ENCODE measurements around the gene KMO.

The KMO gene

GRCh38 chr1:241637604-241638003 is 105.4 kb downstream of the KMO start:
- Histone ChIP-seq H3K4me1 (ENCODE audit: insufficient read depth, low read length) (peaks cover 15% of the 10 kb centered on the region), H3K9me3 (ENCODE audit: control insufficient read depth, insufficient read depth, low read length) (peaks cover 4% of the 10 kb centered on the region; the same call in 1 of the 2 replicates), H3K36me3 (ENCODE audit: insufficient read depth, low read length) (peaks cover 5% of the 10 kb centered on the region), H3K9ac (ENCODE audit: low read depth, low read length) (peak overlapping the region; percentile 25; the same call in 1 of the 2 replicates)

DNA sequence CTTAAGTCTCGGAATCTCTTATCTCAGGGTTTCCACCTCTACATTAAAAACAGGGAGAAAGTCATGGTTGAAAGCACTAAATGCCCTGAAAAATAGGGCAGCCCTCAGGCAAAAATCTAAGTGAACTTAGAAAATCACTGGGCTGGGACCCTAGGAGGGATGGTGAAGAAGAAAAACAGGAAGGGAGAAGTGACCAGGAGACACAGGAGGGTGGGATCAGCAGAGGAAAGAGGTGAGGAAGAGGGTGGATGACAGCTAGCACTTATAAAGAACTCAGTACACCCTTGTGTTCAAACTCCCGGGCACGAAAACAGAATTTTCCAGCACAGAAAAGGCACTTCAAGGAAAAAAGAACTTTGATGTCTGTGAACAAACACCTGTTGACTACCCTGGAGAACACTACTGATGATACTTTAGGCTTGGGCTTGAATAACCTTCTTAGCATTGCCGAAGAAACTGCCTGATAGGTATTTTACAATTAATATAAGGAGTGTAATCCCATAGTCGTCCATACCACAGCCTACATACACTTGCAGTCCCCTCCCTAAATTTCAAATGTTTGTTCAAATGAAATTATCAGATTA is 106.0 kb downstream of the KMO start:
- Histone ChIP-seq H3K9ac (ENCODE audit: low read depth, low read length) (peak overlapping the region; percentile 25; the same call in 1 of the 2 replicates), H3K9me3 (ENCODE audit: control insufficient read depth, insufficient read depth, low read length) (peaks cover 4% of the 10 kb centered on the region; the same call in 1 of the 2 replicates), H3K36me3 (ENCODE audit: insufficient read depth, low read length) (peaks cover 5% of the 10 kb centered on the region), H3K4me1 (ENCODE audit: insufficient read depth, low read length) (peaks cover 15% of the 10 kb centered on the region)

- Histone ChIP-seq H3K9me3 (ENCODE audit: control insufficient read depth, insufficient read depth, low read length) (peaks cover 4% of the 10 kb centered on the region; the same call in 1 of the 2 replicates), H3K9ac (ENCODE audit: low read depth, low read length) (peak overlapping the region; percentile 83), H3K4me1 (ENCODE audit: insufficient read depth, low read length) (peaks cover 15% of the 10 kb centered on the region), H3K36me3 (ENCODE audit: insufficient read depth, low read length) (peaks cover 5% of the 10 kb centered on the region)
Observed at GRCh38 chr1:241638909-241639622, 106.9 kb downstream of the KMO start.

DNA sequence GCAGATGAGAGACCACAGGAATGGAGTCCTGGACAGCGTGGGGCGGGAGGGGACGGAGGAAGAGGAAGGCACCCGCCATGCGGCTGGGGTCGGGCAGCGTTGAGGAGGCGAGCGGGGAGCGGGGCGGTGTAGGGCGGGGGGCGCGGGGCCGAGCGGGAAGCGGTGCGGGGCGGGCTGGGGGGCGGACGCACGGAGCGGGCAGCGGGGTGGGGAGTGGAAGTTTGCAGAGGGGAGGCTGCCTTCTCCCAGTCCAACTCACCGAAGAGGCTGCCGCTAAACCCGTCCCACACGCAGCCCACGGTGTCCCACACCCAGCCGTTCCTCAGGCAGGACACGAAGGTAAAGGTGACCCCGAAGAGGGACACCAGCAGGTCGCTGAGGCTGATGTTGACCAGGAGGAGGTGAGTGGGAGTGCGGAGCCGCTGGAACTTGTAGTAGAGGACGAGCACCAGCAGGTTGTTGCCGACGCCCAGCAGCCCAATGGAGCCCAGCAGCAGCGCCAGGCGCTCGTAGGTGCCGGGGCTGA is 107.5 kb downstream of the KMO start:
- Histone ChIP-seq H3K36me3 (ENCODE audit: insufficient read depth, low read length) (peaks cover 5% of the 10 kb centered on the region; the same call in 1 of the 2 replicates), H3K9me3 (ENCODE audit: control insufficient read depth, insufficient read depth, low read length) (peaks cover 4% of the 10 kb centered on the region; the same call in 1 of the 2 replicates), H3K9ac (ENCODE audit: low read depth, low read length) (peak overlapping the region; percentile 89), H3K4me1 (ENCODE audit: insufficient read depth, low read length) (peaks cover 15% of the 10 kb centered on the region)

- Histone ChIP-seq H3K4me1 (ENCODE audit: insufficient read depth, low read length) (peaks cover 15% of the 10 kb centered on the region), H3K9ac (ENCODE audit: low read depth, low read length) (peak within 1 kb of the TSS; percentile 89), H3K36me3 (ENCODE audit: insufficient read depth, low read length) (peaks cover 5% of the 10 kb centered on the region; the same call in 1 of the 2 replicates), H3K9me3 (ENCODE audit: control insufficient read depth, insufficient read depth, low read length) (peaks cover 4% of the 10 kb centered on the region; the same call in 1 of the 2 replicates)
Observed at GRCh38 chr1:241640149-241640866, 108.1 kb downstream of the KMO start, which contains the start of the genes CHML and OPN3. TSS of gene CHML (minus strand) at chr1:241640369. CDS start at chr1:241635766, 4,603 bp downstream. TSS of gene OPN3 (minus strand) at chr1:241640369. CDS start at chr1:241640254, 115 bp downstream.

- Histone ChIP-seq H3K9ac (ENCODE audit: low read depth, low read length) (peak overlapping the region; percentile 24; the same call in 1 of the 2 replicates), H3K9me3 (ENCODE audit: control insufficient read depth, insufficient read depth, low read length) (peaks cover 4% of the 10 kb centered on the region; the same call in 1 of the 2 replicates), H3K36me3 (ENCODE audit: insufficient read depth, low read length) (no peaks in the 10 kb centered on the region), H3K4me1 (ENCODE audit: insufficient read depth, low read length) (peaks cover 15% of the 10 kb centered on the region)
Observed at GRCh38 chr1:241640867-241641622, 108.9 kb downstream of the KMO start.

- H3K36me3 ChIP-seq (ENCODE audit: insufficient read depth, low read length) = no peaks in the 10 kb centered on the region
- H3K9me3 ChIP-seq (ENCODE audit: control insufficient read depth, insufficient read depth, low read length) = peaks cover 4% of the 10 kb centered on the region; the same call in 1 of the 2 replicates
- H3K9ac ChIP-seq (ENCODE audit: low read depth, low read length) = no peak overlapping the region
- peaks cover 15% of the 10 kb centered on the region for H3K4me1 ChIP-seq (ENCODE audit: insufficient read depth, low read length)
Observed at GRCh38 chr1:241641773-241642592, 109.8 kb downstream of the KMO start.

DNA sequence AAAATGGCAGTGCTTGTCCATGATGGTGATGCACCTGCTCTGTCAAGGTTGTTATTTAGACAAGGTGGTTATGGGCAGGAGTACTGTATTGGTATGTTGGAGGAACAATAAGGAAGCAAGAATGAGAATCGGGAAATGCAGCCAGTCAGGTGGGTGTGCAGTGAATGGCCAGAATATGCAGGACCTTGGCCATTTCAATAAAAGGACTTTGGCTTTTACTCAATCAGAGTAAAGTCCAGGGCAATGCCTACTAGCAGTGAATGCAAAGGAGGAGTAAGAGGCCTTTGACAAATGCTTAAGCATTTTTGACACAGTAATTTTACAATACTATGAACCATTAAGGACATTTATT is 110.4 kb downstream of the KMO start:
- H3K9me3 ChIP-seq (ENCODE audit: control insufficient read depth, insufficient read depth, low read length) = peaks cover 4% of the 10 kb centered on the region; the same call in 1 of the 2 replicates
- no peak overlapping the region for H3K9ac ChIP-seq (ENCODE audit: low read depth, low read length)
- H3K4me1 ChIP-seq (ENCODE audit: insufficient read depth, low read length) = peaks cover 9% of the 10 kb centered on the region
- H3K36me3 ChIP-seq (ENCODE audit: insufficient read depth, low read length) = no peaks in the 10 kb centered on the region

- H3K4me1 ChIP-seq (ENCODE audit: insufficient read depth, low read length) = no peaks in the 10 kb centered on the region
- peaks cover 4% of the 10 kb centered on the region; the same call in 1 of the 2 replicates for H3K9me3 ChIP-seq (ENCODE audit: control insufficient read depth, insufficient read depth, low read length)
- H3K36me3 ChIP-seq (ENCODE audit: insufficient read depth, low read length) = no peaks in the 10 kb centered on the region
- no peak overlapping the region for H3K9ac ChIP-seq (ENCODE audit: low read depth, low read length)
Observed at GRCh38 chr1:241644259-241644658, 112.1 kb downstream of the KMO start.

DNA sequence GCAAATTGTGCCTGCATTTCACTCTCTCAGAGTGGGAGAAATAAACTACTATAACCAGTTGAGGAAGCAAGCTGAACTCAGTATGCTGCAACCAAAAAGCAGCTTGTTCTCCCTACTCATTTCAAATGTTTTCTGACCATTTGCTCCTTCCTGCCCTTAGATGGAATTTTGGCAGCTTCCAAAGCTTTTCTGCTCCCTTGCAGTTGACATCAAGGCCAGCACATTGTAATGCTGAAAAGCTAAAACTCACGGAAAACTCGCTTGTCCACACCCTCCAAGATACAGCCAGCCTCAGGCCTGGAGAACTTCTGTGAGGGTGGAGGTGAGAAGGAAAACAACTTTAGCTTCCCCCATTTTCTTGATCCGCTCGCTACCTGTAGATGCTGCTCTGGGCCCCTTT is 113.0 kb downstream of the KMO start:
- H3K9me3 ChIP-seq (ENCODE audit: control insufficient read depth, insufficient read depth, low read length) = peaks cover 4% of the 10 kb centered on the region; the same call in 1 of the 2 replicates
- H3K36me3 ChIP-seq (ENCODE audit: insufficient read depth, low read length) = no peaks in the 10 kb centered on the region
- no peaks in the 10 kb centered on the region for H3K4me1 ChIP-seq (ENCODE audit: insufficient read depth, low read length)
- no peak overlapping the region for H3K9ac ChIP-seq (ENCODE audit: low read depth, low read length)

Data from ES-I3 (cell line).